22Rv1 (cell line): Measurements from ENCODE around the gene PTCHD4.

Experiments
- H3K27ac ChIP-seq: fragments of 450-650 bp; 2 replicates; pipeline ENCODE4 v1.5.1; 2017
- ZFX ChIP-seq: fragments of 450-650 bp; IDR thresholded peaks from 2 replicates; pipeline ENCODE4 v1.6.1; 2017; ENCODE audit warnings: antibody characterized with exemption, borderline replicate concordance
- TF ChIP-seq, protein P1 (sequence below): fragments of 450-650 bp; IDR thresholded peaks from 2 replicates; pipeline ENCODE4 v1.5.1; 2017; ENCODE audit warnings: mild to moderate bottlenecking

The PTCHD4 gene

DNA sequence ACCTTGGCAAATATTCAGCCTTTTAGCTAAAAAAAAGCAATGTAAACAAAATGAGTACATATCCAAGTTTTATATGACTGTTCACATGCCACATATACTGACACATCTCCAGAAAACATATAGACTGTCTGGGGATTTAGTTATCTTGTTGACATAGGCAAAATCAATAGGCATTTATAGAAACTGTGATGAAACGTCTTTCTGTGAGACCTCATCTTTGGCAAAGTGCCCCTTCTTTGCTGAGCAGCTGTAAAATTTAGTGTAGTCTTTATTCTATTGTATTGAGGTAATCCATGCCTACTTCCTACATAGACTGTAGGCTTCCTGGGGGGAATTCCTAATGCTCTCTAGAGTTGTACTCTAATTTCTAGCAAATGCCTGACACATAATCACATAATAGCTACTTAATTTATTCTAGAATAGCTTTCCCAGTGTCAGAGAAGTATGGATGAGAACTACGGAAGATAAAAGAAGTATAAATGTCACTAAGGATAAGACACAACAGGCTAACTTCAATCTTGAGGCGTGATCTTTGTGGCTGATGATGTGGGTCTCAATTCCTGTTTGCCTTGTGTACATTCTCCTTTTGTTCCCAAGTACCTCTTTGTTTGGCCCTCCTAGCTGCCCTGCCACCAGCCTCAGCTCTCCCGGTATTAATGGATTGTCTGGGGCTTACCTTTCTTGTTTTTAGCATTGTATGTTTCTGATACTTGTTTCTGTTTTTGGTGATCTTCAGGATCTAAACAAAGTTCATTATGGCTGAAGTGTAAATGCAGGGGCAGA, 30.6 kb downstream of the PTCHD4 start:
- peak overlapping the region; percentile 19 for H3K27ac ChIP-seq
- no peak for TF ChIP-seq ZFX
- TF ChIP-seq, protein P1, sequence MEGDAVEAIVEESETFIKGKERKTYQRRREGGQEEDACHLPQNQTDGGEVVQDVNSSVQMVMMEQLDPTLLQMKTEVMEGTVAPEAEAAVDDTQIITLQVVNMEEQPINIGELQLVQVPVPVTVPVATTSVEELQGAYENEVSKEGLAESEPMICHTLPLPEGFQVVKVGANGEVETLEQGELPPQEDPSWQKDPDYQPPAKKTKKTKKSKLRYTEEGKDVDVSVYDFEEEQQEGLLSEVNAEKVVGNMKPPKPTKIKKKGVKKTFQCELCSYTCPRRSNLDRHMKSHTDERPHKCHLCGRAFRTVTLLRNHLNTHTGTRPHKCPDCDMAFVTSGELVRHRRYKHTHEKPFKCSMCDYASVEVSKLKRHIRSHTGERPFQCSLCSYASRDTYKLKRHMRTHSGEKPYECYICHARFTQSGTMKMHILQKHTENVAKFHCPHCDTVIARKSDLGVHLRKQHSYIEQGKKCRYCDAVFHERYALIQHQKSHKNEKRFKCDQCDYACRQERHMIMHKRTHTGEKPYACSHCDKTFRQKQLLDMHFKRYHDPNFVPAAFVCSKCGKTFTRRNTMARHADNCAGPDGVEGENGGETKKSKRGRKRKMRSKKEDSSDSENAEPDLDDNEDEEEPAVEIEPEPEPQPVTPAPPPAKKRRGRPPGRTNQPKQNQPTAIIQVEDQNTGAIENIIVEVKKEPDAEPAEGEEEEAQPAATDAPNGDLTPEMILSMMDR = no peak

DNA sequence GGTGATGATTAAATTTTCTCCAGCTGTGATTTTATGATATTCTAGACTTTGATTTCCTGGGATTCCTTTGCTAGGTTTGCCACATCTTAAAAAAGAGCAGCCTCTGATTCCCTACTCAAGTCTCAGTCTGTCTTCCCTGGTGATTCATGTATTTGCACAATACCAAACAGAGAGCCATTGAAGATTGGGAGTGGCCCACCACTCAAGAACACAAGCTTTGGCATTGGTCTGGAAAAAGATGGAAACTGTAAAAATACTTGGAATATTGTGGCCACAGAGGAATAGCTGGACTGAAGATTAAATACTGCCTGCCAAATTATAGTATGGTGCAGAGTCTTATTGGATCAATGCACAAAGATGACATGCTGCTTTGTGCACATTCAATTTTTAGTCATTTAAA, 32.9 kb downstream of the PTCHD4 start:
- TF ChIP-seq, protein P1 = no peak
- no peak for TF ChIP-seq ZFX
- H3K27ac ChIP-seq = no peak overlapping the region

DNA sequence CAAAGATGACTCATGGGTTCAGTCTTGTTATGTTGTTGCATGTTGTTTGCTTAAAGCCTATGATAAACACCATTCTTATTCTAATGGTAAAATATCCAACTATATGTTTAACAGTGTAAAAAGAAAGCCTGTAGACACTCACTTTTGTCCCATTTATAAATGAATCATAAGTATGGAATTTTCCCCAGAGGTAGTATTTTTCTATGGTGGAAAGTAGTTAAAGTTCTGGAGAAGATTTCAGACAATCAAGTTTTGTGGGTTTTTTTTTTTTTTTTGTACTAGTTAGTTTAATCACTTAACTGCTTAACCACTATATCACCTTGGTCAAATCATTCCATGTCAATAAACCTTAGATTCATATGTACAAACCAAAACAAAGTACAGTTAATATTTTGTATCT, 35.8 kb downstream of the PTCHD4 start:
- H3K27ac ChIP-seq = no peak overlapping the region
- no peak for TF ChIP-seq ZFX
- TF ChIP-seq, protein P1 = no peak

DNA sequence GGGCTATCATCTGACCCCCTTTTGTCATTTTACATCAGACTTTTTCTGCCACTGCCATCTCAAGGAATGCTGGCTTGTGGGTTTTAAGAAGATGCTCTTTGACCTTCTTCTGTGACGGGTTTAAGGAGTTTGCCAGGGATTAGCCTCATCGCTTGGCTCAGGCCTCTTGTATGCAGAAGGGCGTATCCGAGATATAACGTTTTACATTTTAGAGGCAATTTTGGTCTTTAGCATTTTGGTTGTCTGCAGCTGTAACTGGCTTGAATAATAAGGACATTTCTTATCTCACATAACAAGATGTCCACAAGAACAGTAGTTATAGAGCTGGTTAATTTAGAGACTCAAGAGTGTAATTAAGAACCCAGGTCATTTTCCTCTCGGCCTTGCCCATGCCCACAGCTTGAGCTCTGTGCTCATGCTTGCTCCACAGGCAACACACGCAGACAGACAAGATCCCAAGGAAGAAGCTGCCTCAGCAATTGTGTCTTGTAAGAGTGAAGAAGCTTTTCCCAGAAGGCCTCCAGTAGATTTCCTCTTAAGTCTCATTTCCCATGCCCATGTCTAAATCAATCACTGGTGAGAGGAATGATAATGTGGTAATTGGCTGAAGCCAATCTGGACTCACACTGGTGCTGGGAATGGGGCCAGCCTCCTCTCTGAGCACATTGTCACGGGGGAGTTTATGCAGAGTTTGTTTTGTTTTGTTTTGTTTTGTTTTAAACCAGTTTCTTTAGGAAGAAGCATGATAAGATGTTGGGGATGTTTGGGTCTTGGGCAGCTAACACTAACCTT, 36.8 kb downstream of the PTCHD4 start:
- H3K27ac ChIP-seq = no peak overlapping the region
- TF ChIP-seq ZFX = no peak
- TF ChIP-seq, protein P1 = no peak

DNA sequence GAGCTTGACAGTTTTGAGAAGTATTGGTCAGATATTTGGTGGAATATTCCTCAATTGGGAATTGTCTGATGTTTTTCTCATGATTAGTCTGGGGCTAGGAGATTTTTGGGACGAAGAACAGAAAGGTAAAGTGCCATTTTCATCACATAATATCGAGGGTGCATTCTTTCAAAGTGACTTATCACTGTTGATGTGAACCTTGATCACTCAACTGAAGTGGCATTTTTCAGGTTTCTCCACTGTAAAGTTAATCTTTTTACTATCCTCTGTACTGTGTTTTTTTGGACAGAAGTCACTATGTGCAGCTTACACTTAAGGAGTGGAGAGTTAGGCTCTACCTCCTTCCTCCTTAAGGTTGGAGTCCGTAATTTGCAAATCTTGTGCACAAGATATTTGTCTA, 39.2 kb downstream of the PTCHD4 start:
- no peak for TF ChIP-seq ZFX
- TF ChIP-seq, protein P1 = no peak
- H3K27ac ChIP-seq = no peak overlapping the region

DNA sequence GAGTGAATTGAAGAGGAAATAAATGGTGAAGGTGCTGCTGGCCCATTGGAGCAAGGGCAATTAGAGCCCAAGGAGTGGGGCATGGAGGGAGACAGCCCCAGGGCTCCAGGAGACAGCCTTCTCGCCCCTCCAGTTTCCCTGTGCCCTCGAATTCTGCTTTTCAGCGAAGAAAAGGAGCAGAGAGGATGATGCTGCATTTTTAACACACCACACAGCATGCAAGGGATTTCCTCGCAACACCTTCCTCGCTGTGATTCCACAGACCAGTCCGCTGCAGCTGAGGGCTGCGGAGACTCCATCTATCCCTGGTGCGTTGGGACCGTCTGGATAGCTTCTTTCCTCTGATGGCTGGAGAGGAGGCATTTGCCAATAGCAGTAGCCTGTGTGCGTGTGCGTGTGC, 41.7 kb downstream of the PTCHD4 start:
- H3K27ac ChIP-seq = no peak overlapping the region
- no peak for TF ChIP-seq ZFX
- TF ChIP-seq, protein P1 = no peak
